Measurements from ENCODE around the gene HCK. TPM values are rescaled to one million over a fixed set of nuclear protein-coding genes. Genes with fewer than 3 reads are reported as not detected.
"Not testable (repeated sequence)": the region's sequence is repeated elsewhere in the genome, so short reads cannot be mapped to it uniquely, and the experiment has no call there.

The HCK gene
- total RNA-seq, 2 donors from 2014 or later = 0.13 to 0.15 TPM

DNA sequence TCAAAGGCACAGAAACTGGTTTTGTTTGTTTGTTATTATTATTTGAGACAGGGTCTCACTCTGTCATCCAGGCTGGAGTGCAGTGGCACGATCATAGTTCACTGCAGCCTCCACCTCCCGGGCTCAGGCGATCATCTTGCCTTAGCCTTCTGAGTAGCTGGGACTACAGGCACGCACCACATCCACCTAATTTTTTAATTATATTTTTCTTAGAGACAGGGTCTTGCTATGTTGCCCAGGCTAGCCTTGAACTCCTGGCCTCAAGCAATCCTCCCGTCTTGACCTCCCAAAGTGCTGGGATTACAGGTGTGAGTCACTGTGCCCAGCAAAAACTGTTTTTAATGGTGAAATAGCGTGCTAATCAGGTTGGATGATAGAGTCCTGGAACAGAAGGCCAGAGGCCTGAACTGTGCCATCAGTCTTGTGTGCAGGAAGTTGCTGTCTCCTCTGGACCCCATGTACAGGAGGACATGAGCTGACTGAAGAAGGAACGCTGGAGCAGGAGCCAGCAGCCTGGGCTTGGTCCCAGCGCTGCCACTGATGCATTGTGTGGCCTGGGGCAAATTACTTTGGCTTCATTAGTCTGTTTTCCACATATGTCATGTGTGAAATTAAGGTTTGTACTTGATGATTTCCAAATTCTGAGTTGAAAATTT is 62.4 kb downstream of the HCK start:
- peaks cover 29% of the 10 kb centered on the region for H3K4me1 Mint-ChIP-seq
- no peaks in the 10 kb centered on the region for H3K9me3 Mint-ChIP-seq
- no peak overlapping the region for H3K27ac Mint-ChIP-seq
- ATAC-seq (replicated peaks) = no peak
- no peak overlapping the region for H3K4me3 Mint-ChIP-seq
- H3K36me3 Mint-ChIP-seq (ENCODE audit: low read depth) = peaks cover 42% of the 10 kb centered on the region
- no peaks in the 10 kb centered on the region for H3K27me3 Mint-ChIP-seq

GRCh38 chr20:32115211-32115767 is 63.2 kb downstream of the HCK start:
- no peak for ATAC-seq (replicated peaks)
- Mint-ChIP-seq H3K36me3 (ENCODE audit: low read depth) (peaks cover 38% of the 10 kb centered on the region), H3K27ac (no peak overlapping the region), H3K27me3 (no peaks in the 10 kb centered on the region), H3K9me3 (no peaks in the 10 kb centered on the region), H3K4me1 (peaks cover 29% of the 10 kb centered on the region), H3K4me3 (no peak overlapping the region)

DNA sequence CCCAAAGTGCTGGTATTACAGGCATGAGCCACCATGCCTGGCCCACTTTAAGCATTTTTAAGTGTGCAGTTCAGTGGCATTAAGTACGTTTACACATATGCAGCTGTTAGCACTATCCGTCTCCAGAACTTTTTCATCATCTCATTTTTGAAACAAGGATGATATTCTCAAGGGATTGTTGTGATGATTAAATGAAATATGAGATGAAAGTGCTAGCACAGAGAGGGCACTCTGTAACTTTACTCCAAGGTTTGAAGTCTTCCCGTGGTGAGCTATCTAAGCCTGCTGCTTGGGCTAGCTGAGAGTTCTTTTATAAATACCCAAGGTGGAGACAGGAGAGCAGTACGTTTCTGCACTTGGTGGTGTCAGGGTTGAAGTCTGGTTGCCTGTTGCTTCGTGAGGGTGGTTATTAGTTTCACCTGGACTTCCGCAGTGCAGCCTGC is 64.1 kb downstream of the HCK start:
- Mint-ChIP-seq H3K4me3 (no peak overlapping the region), H3K9me3 (no peaks in the 10 kb centered on the region), H3K27me3 (no peaks in the 10 kb centered on the region), H3K4me1 (peaks cover 29% of the 10 kb centered on the region), H3K27ac (no peak overlapping the region), H3K36me3 (ENCODE audit: low read depth) (peaks cover 36% of the 10 kb centered on the region)
- no peak for ATAC-seq (replicated peaks)

- H3K9me3 Mint-ChIP-seq; H3K27me3 Mint-ChIP-seq; ATAC-seq (replicated peaks); H3K27ac Mint-ChIP-seq; H3K4me3 Mint-ChIP-seq: not testable (repeated sequence)
- peaks cover 23% of the 10 kb centered on the region for H3K4me1 Mint-ChIP-seq
- peaks cover 30% of the 10 kb centered on the region for H3K36me3 Mint-ChIP-seq (ENCODE audit: low read depth)
These were observed 64.8 kb downstream of the HCK start for GRCh38 chr20:32116796-32117195.

DNA sequence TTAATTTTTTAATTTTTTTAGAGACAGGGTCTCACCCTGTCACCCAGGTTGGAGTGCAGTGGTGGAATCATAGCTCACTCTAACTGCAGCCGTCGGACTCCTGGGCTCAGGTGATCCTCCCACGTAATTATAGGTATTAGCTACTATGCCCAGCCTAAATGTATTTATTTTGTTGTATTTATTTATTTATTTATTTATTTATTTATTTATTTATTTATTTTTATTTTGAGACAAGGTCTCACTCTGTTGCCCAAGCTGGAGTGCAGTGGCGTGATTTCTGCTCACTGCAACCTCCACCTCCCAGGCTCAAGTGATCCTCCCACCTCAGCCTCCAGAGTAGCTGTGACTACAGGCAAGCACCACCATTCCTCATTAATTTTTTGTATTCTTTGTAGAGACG is 66.4 kb downstream of the HCK start:
- ATAC-seq (replicated peaks); H3K27ac Mint-ChIP-seq; H3K9me3 Mint-ChIP-seq; H3K27me3 Mint-ChIP-seq; H3K4me3 Mint-ChIP-seq: not testable (repeated sequence)
- H3K4me1 Mint-ChIP-seq = peaks cover 11% of the 10 kb centered on the region
- H3K36me3 Mint-ChIP-seq (ENCODE audit: low read depth) = peaks cover 29% of the 10 kb centered on the region

DNA sequence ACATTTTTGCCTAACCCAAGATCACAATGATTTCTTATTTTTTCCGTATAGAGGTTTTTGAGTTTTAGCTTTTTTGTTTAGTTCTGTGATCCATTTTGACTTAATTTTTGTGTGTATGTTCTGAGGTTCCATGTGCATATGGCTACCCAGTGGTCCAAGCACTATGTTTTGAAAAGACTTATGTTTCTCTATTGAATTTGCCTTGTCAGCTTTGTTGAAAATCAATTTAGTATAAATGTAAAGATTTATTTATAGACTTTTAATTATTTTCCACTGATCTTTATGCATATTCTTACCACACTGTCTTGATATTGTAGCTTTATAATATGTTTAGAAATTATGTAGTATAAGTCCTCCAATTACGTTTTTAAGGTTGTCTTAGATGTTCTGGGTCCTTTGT is 67.7 kb downstream of the HCK start:
- H3K9me3 Mint-ChIP-seq = no peaks in the 10 kb centered on the region
- peaks cover 5% of the 10 kb centered on the region for H3K4me1 Mint-ChIP-seq
- no peaks in the 10 kb centered on the region for H3K27me3 Mint-ChIP-seq
- no peak overlapping the region for H3K27ac Mint-ChIP-seq
- no peak for ATAC-seq (replicated peaks)
- H3K4me3 Mint-ChIP-seq = no peak overlapping the region
- H3K36me3 Mint-ChIP-seq (ENCODE audit: low read depth) = peaks cover 27% of the 10 kb centered on the region

GRCh38 chr20:32121908-32122307 is 69.9 kb downstream of the HCK start:
- ATAC-seq (replicated peaks); H3K4me1 Mint-ChIP-seq; H3K4me3 Mint-ChIP-seq; H3K9me3 Mint-ChIP-seq; H3K27me3 Mint-ChIP-seq; H3K27ac Mint-ChIP-seq: not testable (repeated sequence)
- H3K36me3 Mint-ChIP-seq (ENCODE audit: low read depth) = peaks cover 17% of the 10 kb centered on the region

DNA sequence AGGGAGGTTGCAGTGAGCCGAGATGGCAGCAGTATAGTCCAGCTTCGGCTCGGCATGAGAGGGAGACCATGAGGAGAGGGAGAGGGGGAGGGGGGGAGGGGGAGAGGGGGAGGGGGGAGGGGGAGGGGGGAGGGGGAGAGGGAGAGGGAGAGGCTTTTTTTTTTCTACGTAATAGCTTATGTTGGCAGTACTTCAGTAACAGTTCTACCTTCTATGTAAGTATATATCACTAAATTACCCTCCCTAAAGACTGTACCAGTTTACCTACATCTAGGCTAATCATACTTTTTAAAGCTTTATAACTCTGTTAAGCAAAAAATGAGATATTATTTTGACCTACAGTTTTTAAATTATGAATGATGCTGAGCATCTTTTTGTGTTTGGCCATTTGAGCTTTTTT is 71.0 kb downstream of the HCK start:
- ATAC-seq (replicated peaks) = no peak
- Mint-ChIP-seq H3K4me3 (no peak overlapping the region), H3K27ac (no peak overlapping the region), H3K27me3 (no peaks in the 10 kb centered on the region), H3K4me1 (peaks cover 6% of the 10 kb centered on the region), H3K36me3 (ENCODE audit: low read depth) (peaks cover 17% of the 10 kb centered on the region), H3K9me3 (no peaks in the 10 kb centered on the region)

- H3K9me3 Mint-ChIP-seq = no peaks in the 10 kb centered on the region
- no peak overlapping the region for H3K27ac Mint-ChIP-seq
These were observed 72.9 kb downstream of the HCK start for GRCh38 chr20:32124916-32125454.

DNA sequence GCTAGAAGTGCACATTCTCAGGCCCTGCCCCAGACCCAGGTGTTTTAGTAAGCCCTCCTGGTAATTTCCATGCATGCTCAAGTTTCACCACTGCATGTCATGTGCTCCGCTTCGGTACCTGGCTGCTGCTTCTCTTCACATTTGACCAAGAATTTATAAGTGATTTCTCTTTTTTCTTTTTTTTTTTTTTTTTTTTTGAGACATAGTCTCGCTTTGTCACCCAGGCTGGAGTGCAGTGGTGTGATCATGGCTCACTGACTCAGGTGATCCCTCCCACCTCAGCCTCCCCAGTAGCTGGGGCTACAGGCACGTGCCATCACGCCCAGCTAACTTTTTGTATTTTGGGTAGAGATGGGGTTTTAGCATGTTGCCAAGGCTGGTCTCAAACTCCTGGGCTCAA is 73.5 kb downstream of the HCK start:
- peaks cover 6% of the 10 kb centered on the region for H3K4me1 Mint-ChIP-seq
- no peak overlapping the region for H3K4me3 Mint-ChIP-seq
- no peak for ATAC-seq (replicated peaks)
- peaks cover 20% of the 10 kb centered on the region for H3K36me3 Mint-ChIP-seq (ENCODE audit: low read depth)
- no peak overlapping the region for H3K27ac Mint-ChIP-seq
- H3K27me3 Mint-ChIP-seq = no peaks in the 10 kb centered on the region
- H3K9me3 Mint-ChIP-seq = no peaks in the 10 kb centered on the region

More at GRCh38 chr20:32124916-32125454, 72.9 kb downstream of the HCK start:
- peaks cover 17% of the 10 kb centered on the region for H3K36me3 Mint-ChIP-seq (ENCODE audit: low read depth)
- no peak overlapping the region for H3K4me3 Mint-ChIP-seq
- ATAC-seq (replicated peaks) = no peak
- peaks cover 6% of the 10 kb centered on the region for H3K4me1 Mint-ChIP-seq
- H3K27me3 Mint-ChIP-seq = no peaks in the 10 kb centered on the region

DNA sequence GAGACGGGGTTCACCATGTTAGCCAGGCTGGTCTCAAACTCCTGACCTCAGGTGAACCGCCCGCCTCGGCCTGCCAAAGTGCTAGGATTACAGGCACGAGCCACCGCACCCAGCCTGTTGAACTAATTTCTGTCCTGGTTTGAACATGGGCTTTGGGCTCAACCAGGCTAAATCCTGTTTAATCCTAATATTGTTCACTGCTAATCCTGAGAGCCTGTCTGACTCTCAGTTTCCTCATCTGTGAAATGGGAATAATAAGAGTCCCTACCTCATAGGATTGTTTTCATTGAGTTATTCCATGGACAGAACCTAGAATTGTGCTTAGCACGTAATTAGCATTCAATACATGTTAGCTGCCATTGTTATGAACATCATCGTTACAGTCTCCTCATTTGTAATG is 74.9 kb downstream of the HCK start:
- ATAC-seq (replicated peaks) = no peak
- H3K36me3 Mint-ChIP-seq (ENCODE audit: low read depth) = peaks cover 34% of the 10 kb centered on the region
- peaks cover 16% of the 10 kb centered on the region for H3K4me1 Mint-ChIP-seq
- H3K27ac Mint-ChIP-seq = no peak overlapping the region
- H3K4me3 Mint-ChIP-seq = no peak overlapping the region
- H3K9me3 Mint-ChIP-seq = no peaks in the 10 kb centered on the region
- no peaks in the 10 kb centered on the region for H3K27me3 Mint-ChIP-seq

GRCh38 chr20:32127347-32127746 is 75.3 kb downstream of the HCK start:
- ATAC-seq (replicated peaks) = no peak
- H3K27me3 Mint-ChIP-seq = no peaks in the 10 kb centered on the region

DNA sequence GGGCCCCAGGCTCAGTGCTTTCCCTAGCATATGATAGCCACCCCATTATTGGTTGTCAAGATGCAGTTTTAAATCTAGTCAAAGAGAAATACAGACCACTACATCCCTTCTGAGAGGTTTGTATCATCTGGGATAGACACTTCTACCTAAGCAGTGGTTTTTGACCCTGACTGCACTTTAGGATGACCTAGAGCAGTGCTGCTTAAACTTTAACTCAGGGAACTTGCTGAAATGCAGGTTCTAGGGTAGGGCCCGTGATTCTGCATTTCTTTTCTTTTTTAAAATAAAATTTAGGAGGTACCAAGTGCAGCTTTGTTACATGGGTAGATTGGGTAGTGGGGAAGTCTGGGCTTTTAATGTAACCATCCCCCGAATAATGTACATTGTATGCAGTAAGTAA is 76.1 kb downstream of the HCK start:
- ATAC-seq (replicated peaks) = no peak
- Mint-ChIP-seq H3K27ac (no peak overlapping the region), H3K4me3 (no peak overlapping the region), H3K36me3 (ENCODE audit: low read depth) (peaks cover 47% of the 10 kb centered on the region), H3K4me1 (peaks cover 18% of the 10 kb centered on the region), H3K27me3 (no peaks in the 10 kb centered on the region), H3K9me3 (no peaks in the 10 kb centered on the region)

More at GRCh38 chr20:32127347-32127746, 75.3 kb downstream of the HCK start:
- no peak overlapping the region for H3K27ac Mint-ChIP-seq
- H3K9me3 Mint-ChIP-seq = no peaks in the 10 kb centered on the region
- peaks cover 39% of the 10 kb centered on the region for H3K36me3 Mint-ChIP-seq (ENCODE audit: low read depth)
- H3K4me1 Mint-ChIP-seq = peaks cover 17% of the 10 kb centered on the region
- H3K4me3 Mint-ChIP-seq = no peak overlapping the region

DNA sequence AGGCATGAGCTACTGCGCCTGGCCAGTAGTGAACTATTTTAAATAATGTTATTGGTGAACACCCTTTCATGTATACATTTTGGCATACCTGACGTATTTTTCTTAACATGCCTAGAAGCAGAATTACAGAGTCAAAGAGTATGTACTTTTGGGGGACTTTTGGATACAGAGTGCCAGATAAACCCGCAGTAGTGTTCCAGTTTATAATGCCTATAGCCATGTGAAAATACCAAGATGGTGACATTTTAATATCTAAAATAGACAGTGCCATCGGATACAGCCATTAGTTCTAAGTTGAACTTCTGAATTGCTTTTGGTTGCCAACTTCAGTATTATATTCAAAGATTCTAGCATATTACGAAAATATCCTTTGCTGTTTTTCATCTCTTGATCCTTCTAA is 77.8 kb downstream of the HCK start:
- no peak for ATAC-seq (replicated peaks)
- Mint-ChIP-seq H3K27me3 (no peaks in the 10 kb centered on the region), H3K4me3 (no peak overlapping the region), H3K27ac (no peak overlapping the region), H3K4me1 (peaks cover 22% of the 10 kb centered on the region), H3K36me3 (ENCODE audit: low read depth) (peaks cover 52% of the 10 kb centered on the region), H3K9me3 (no peaks in the 10 kb centered on the region)

GRCh38 chr20:32130352-32130751 is 78.3 kb downstream of the HCK start:
- ATAC-seq (replicated peaks) = no peak

More at GRCh38 chr20:32130352-32130751, 78.3 kb downstream of the HCK start:
- Mint-ChIP-seq H3K27ac (no peak overlapping the region), H3K9me3 (no peaks in the 10 kb centered on the region), H3K36me3 (ENCODE audit: low read depth) (peaks cover 55% of the 10 kb centered on the region), H3K4me3 (no peak overlapping the region), H3K4me1 (peaks cover 22% of the 10 kb centered on the region), H3K27me3 (no peaks in the 10 kb centered on the region)
